GM21723 (cell line): ENCODE data around the gene RPEL1.

ENCODE experiments used
- ATAC-seq: cut with Tn5 transposase; IDR thresholded peaks from one replicate; pipeline ENCODE4 v1.9.1; 2021; ENCODE audit warnings: mild to moderate bottlenecking, moderate library complexity; ENCODE audit not compliant: unreplicated experiment

RPEL1 gene

DNA sequence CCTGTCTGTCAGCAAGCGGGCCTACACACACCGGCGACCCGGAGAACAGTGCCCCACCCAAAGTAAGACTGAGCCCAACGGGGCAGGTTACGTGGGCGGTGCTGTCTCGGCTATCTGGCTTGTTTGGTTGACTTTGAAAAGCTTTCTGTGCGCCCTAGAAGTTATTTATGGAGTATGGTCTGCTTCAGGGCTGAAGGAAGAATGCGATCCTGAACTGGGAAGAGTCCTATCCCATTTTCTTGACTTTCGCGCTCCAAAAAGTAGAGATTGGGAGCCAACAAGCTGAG lies 32.8 kb downstream of the RPEL1 start:
- ATAC-seq = no peak

DNA sequence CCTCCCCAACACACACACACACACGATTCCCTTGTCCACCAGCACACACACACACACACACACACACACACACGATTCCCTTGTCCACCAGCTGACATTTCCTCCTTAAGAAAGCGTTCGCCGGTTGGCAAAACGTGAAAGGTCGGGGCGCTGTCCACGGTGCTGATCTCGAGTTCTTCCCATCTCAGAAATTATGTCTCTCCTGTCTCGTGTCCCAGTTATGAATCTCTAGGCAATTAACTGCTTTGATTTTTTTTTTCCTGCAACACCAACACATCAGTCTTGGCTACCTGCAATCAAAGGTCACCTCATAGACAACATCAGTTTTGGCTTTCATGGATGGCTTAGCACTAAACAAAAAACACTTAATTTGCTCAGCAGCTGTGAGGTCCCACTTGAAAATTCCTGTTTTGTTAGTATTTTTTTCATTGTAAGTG lies 33.2 kb downstream of the RPEL1 start:
- no peak for ATAC-seq

DNA sequence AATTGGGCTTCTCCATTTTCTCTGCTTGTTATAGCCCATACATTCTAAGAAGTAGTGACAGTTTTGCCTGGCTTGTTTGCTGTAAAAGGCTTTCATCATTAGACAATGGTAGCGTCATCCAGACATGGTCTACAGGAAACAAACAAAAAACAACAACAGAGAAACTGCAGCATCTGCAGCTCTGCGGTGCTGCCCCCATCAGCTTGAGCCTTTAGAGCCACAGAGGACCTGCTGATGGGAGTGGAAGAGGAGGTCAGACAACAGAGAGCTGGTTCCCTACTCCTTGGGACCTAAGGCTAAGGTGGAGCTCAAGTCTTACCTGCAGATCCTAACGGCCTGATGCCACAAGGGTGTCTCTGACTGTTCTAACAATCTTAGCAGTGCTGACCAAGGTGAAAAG lies 34.3 kb downstream of the RPEL1 start:
- no peak for ATAC-seq

DNA sequence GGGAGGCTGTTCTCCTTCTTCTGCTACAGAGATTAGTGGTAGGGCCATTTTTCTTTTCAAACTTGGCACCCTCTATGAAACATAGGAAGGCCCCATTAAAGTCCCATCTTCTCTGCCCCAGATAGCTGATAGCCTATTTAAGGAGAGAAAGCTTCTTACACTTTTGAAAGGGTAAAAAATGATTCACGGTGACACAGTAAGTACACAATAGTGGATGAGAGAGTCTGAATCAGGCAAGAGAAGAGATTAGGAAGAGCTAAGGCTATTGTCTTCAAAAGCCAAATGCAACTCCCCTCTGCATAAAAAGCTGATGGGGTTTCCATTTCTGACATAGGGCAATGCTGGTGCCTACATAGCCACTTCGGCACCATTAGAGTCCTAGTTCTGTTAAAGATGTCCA lies 34.8 kb downstream of the RPEL1 start:
- ATAC-seq = no peak

DNA sequence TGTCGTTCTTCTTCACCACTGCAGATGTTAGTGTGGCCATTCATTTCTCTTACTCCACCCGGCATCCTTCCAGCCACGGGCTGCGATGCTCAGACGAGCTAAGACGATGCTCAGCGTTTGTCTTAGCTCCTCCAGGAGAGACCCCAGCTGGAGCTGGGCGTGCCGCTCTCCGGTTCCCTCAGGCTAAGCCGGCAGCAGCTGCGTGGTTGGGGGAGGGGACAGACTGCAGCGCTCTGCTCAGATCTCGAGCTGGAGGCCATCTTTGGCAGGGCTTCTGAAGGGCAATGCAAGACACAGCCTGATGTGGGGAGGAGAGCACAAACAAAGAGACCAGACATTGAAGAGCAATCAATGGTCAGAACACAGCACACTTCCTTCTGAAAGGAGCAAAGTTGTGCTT lies 36.1 kb downstream of the RPEL1 start:
- ATAC-seq = no peak

DNA sequence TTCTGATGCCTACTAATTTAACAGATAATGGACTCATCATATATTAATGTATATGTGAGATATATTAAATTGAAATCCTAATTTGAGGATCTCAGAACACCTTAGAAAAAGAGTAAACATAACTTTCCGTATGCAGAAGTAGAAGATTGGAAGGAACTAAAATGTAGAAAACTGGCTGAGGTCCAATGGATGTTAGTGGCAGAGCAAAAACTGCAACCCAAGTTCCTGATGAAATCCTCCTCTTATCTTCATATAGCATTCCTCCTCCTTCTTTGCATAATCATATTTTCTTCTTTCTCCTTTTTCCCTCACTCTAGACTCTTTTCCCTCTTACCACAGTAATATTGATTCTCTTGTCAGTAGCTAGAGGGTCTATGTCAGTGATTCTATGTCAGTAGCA lies 37.3 kb downstream of the RPEL1 start:
- no peak for ATAC-seq

DNA sequence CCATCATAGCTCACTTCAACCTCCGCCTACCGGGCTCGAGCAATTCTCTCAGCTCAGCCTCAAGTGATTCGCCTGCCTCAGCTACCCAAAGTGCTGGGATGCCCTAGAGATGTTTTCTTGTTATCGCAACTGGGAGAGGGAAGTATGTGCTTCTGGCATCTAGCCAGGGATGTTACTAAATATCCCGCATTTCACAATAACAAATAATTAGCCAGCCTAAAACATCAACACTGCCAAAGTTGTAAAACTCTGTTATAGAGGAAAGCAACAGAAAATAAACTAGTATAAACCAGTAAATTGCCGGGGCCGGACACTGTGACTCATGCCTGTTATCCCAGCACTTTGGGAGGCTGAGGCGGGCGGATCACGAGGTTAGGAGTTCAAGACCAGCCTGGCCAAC lies 38.5 kb downstream of the RPEL1 start:
- no peak for ATAC-seq

DNA sequence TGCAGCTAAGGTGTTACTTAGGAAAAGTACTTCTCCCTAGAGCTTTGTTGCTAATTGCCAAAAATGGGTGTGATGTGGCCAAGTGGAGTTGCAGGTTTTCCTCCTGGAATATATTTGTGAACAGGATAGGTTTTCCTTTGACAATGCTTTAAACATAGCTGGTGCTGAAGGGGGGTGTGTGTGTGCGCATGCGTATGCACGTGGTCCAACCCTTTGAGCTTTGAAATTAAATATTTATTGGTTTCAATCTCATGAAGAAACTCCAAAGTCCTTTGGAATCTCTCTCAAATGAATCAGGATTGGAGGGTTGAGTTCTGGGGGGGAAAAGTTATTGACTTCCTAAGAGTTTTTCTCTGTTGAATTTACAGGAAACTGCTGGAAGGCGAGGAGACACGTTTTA lies 42.3 kb downstream of the RPEL1 start:
- ATAC-seq = no peak

DNA sequence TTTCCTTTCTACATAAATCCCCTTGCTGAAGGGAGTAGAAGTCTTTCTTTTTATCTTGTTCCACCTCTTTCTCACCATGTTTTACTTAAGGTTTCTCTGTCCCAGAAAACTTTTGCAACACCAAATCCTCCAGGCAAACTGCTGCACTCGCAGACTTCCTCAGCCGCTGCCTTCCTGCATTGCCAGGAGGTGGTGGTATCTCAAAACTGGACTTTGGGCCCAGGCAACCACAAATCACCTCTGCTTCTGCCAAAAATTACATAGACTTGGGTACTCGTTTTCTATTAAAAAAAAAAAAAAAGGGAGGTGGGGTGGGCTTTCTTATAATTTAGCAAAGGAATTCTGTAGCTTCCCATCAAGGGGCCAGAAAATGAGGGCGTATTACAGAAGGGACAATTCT lies 45.9 kb downstream of the RPEL1 start:
- no peak for ATAC-seq

DNA sequence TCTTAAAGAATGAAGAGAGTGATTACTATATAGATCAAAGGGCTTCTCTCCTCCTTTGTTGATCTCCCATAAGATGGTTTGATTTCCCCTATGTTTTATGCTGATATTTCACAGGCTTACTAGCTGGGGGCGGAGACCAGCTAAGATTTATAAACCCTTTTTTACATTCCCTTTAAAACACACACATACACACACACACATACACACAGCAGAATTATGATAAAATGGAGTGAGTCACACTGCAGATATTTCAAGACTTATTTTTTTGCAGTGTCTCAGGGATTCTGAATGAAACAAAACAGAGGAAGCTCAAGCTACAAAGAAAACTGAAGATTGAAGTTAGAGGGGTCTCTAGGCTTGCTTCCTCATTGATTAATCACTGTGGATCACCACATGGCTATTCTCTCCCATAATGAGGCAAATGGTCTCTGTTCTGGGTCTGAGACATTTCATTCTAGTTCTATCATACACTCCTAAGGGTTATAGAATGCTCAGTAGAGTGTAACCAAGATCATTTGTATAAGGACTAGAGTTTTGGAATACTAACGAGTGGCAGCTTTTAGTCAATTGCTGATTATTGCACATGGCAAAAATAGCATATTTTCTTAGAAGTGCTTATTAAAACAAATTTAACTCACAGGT lies 49.8 kb downstream of the RPEL1 start:
- ATAC-seq = no peak
